DMS153 (cell line): ENCODE results near the gene MYCN.

Experiments
- DNase-seq: peaks from one replicate; lab custom pipeline; 2025; lab: John Stamatoyannopoulos, UW

MYCN gene

DNA sequence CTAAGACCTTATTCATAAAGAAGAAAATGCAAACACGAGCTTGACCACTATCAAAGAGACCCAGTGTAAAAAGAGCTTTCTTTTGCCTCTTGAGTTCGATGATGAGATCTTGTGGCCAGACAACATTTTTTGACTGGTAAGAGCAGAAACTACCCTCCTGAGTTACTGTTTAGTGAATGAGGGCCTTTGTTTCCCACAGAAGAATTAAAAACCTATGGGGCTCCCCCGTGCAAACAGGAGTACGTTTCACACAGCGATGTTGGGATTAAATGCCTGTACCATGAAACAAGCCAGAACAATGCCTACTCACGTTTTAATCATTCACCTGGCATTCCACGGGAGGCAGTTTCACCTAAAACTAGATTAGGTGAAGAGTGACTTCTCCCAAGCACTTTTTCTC lies 36.0 kb downstream of the MYCN start:
- no peak for DNase-seq

DNA sequence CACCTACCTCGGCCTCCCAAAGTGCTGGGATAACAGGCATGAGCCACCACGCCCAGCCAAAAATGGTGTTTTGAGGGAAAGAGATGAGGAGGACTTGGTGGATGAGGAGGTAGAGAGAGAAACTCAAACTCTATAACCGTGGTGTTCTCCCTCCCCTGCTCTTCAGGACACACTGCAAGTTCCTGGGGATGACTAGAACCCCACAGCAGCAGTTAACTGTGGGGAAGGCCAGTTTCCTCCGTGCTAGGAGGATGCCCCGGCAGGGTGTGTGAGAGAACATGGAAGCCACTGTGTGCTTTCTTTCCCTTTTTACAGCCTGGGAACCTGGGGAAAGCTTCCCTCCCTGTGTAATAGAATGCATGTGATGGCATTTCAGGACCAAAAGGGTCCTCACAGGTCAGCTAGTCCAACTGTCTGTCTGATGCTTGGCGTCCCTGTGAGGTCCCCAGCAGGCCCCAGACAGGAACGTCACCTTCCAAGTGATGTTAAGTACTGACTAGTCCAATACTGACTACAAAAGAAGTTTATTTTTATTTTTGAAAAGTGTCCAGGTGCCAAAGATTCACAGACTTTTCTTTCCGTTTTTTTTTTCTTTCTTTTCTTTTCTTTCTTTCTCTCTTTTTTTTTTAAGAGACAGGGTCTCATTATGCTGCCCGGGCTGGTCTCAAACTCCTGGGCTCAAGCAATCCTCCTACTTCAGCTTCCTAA lies 38.9 kb downstream of the MYCN start:
- DNase-seq: no peak

GRCh38 chr2:15979759-15980604 lies 39.6 kb downstream of the MYCN start:
- no peak for DNase-seq

DNA sequence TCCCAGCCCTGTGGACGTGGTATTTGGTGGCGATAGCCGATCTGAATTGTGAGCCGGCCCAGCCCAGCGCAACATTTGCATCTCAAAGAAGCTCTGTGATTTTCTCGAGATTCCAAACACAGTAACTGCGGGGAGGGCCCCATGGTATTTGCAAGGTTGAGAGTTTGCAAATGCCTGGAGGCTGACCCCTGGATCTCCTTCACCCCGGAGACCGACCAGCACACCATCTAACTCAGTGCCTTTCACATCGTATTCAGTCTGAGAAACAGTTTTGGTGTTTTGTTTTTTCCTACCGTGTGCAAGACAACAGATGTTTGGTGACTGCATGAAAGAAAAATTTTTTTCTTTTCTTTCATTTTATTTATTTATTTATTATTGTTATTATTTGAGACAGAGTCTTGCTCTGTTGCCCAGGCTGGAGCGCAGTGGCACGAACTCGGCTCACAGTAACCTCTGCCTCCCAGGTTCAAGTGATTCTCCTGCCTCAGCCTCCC lies 40.3 kb downstream of the MYCN start:
- DNase-seq: no peak

DNA sequence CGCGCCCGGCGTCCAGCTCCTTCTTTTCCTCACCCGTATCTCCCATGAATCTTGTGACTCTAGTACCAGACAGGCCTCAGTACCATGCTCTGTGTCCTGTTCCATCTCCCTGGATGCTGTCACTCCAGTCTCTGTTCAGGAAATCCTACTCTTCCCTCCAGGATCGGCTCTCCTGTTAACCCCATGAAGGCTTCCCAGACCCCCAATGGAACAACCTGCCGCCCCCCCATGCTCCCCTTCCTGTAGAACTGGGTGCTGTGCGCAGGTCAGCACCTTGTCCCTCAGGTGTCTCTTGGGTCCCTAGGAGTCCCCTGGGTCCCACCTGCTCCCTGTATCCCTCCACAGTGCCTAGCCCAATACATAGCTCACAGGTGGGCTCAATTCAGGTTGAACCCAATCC lies 41.3 kb downstream of the MYCN start:
- no peak for DNase-seq

DNA sequence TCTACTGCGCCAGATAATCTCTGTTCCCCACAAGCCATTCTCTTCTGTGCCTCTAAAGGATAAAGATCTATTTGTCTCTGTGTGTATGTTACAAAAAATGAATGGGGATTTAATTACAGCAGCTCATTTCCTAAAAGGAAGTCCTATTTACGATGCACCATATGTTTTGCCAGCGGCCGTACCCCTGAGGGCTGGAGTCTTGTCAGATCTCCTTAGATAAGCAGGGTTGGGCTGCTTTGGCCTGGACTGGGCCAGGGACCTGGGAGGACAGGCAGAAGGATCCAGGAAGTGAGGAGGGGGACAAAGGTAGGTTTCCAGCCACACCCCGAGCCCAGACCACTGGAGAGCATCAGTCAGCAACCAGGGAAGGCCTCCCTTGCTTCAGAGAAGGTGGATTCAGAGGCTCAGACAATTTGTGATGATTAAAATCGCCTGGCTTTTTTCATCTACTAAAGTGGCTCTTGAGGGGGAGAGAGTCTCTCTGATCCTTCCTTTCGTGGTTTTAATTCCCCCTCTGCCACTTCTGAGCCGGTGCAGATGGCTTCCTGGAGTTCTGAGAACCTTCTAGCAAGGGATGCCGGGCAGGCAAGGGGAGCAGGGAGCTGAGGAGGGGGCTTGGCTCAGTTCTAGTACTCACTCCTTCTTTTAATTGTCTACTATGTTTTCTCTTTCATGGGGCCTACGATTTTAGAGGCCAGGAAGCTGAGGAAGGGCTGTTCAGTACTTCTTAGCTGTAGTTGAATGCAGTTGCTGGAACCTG lies 42.1 kb downstream of the MYCN start:
- no peak for DNase-seq

- no peak for DNase-seq
Observed at GRCh38 chr2:15983496-15983895, 43.1 kb downstream of the MYCN start.

DNA sequence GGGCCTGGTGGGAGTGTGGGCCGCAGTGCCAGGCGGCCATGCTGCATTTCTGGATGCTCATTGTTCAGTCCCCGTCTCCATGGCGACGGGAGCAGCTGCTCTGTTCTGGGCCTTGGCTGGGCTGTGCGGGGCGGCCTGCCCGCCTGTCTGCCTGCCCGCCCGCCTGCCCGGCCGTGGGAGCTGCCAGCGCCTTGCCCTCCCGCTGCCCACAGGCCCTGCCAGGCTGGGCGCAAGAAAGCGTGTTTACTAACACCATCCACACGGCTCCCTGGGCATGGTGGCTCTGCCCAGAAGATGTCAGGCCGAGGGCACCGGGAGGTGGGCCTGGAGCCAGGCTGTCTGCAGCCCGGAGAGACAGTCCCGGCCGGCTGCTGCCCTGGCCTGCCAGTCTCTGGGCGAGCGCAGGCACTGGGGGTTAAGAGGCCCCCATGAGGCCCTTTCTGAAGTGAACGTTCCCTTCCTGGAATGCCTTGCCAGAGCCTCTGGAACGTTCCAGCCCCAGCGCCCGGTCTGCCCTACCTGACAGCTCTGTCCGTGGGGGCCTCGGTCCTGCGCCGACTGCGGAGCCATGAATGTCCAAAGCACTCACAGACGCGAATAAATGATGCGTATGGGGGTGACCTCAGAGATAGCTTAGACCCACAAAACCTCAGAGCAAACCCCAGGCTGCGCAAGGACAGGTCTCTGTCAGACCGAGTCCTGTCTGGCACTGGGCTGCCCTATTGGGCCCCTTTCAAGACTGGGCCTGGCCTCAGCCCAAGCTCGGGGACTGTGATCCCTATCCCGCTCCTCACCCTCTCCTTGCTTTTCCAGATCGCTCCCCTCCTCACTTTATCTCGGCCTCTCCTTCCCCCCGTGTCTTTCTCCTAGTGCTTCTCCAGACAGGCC lies 44.3 kb downstream of the MYCN start:
- no peak for DNase-seq

DNA sequence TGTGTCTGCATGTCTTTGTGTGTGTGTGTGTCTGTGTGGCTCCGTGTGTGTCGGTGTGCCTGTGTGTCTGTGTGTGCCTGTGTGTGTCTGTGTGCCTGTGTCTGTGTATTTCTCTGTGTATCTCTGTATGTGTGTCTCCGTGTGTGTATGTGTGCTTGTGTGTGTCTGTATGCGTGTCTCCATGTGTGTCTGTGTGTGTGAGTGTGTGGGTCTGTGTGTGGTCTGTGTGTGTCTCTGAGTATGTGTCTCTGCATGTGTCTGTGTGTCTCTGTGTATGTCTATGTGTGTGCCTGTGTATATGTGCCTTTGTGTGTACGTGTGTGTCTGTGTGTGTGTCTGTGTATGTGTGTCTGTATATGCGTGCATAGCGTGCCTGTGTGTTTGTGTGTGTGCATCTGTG lies 45.2 kb downstream of the MYCN start:
- DNase-seq: no peak

DNA sequence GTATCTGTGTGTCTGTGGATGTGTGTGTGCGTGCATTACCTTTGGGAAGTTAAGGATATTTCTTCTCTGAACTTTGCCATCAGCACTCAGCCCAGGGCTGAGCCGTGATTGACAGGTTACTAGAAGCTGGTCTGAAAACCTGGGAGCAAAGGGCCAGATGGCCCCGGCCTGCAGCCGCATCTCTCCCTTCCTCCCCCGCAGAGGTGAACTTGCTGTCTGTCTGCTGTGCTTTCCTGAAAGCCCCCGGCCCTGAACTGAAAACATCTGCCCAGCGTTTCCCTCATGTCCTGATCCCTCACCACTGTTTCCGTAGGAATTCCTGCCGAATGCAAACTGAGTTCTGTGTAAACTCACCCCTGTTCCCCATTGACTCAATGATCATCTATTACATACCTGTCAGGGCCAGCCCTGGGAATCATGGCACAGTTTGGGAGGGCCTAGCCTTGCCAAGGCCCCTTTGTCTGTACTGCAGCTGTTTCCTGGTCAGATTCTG lies 45.8 kb downstream of the MYCN start:
- no peak for DNase-seq

DNA sequence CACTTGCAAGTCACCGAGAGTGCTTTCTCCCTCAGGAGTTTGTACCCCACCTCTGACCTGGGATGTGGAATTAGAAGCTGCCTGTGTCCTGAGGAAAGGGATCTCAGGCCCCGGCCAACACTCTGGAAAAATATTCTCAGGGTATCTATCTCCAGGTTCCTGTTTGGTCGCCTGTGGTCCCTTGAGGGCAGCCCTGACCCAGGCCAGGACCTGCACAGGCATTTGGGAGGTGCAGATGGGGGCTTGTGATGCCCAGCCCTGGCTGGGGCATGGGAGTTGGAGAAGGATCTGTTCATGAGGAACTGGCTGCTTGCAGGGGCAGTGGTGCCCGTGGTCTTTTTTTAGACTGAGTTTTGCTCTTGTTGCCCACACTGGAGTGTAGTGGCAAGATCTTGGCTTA lies 46.3 kb downstream of the MYCN start:
- DNase-seq: no peak

- DNase-seq: no peak
Observed at GRCh38 chr2:15988733-15989132, 48.4 kb downstream of the MYCN start.

GRCh38 chr2:15989559-15989958 lies 49.2 kb downstream of the MYCN start:
- no peak for DNase-seq

GRCh38 chr2:15990151-15991101 lies 50.1 kb downstream of the MYCN start:
- DNase-seq: no peak

DNA sequence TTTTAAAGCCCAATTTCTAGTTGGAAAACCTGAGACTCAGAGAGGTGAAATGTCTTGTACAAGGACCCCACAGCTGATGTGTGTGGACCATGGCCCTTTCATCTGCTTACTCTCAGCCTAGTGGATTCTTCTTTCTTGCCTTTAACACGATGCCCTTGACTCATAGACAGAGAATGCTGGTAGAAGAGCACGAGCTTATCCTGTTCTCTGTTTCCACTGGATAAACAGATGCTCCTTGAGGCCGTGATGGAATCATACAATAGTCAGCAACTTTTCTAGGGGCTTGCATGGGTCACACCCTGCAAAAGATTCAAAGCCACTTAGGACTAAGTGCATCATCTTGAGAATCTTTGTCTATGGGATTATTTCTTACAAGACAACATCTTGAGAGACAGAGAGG lies 50.9 kb downstream of the MYCN start:
- DNase-seq: no peak

- DNase-seq: no peak
Observed at GRCh38 chr2:15992457-15993231, 52.3 kb downstream of the MYCN start.

DNA sequence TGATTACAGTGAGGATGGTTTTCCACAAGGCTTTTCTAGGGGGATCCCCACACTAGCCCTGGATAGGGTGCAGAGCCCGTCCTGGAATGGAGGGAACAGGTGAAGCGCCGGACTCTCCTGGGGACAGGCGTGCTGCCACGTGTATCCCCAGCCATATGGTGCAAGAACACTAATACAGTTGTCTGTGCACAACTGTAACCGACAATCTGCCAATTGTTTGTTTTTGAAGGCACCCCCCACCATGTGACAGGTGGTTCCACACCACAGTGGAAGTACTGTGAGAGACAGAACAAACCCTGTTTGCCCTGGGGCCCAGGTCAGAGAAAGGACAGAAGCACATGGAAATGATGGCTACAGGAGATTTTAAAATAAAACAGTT lies 52.9 kb downstream of the MYCN start:
- DNase-seq: no peak

DNA sequence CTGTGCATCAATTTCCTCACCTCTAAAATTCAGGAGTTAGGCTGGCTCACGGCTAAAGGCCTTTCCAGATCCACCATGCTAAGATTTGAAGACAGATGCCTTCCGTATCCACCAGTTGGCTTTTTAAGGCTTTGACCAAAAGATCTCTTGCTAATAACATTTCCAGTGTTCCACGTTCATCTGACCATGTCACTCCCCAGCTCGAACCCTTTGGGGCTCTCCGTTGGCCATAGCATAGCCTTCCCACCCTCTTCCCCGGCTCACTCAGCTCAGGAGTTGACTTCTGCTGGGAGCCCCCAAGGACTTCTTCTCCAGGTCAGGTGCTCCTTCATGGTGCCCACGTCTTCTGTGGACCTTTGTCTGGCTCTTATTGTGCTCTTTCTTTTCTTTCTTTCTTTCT lies 53.3 kb downstream of the MYCN start:
- no peak for DNase-seq

DNA sequence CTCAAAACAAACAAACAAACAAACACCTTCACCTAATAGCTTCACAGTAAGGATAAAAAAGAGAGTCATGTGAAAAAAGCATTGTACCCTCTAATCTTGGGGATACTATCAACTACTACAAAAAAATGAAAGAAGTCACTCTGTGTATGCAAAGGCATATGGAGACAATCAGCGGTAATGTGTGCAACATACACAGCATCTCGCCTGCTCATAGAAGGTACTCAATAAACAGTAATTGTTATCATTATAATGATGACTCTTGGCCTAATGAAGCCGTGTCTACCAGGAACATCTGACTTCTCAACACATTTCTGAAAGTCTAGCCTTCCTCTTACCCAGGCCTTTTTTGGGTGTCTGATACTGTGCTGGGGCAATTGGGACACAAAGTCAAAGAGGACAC lies 55.3 kb downstream of the MYCN start:
- no peak for DNase-seq
